Suprapubic skin (tissue), 4 donors: ENCODE results near the gene GANC.

Source experiments
- POLR2A ChIP-seq, 2 donors: fragments of 450-650 bp; IDR thresholded peaks; one replicate each; pipeline ENCODE4 v1.6.1; 2017; ENCODE audit warnings: antibody characterized with exemption in 2 of 2, mild to moderate bottlenecking in 2 of 2, moderate library complexity in 2 of 2
- POLR2AphosphoS5 ChIP-seq, 3 donors: sonication (generic); formaldehyde crosslinking; IDR thresholded peaks; one replicate each; pipeline ENCODE4 v1.6.1; 2017; ENCODE audit warnings: antibody characterized with exemption in 3 of 3
- TF ChIP-seq, protein P1 (sequence below), 2 donors: fragments of 200-600 bp in 1 of 2; fragments of 450-650 bp in 1 of 2; sonication (generic) in 1 of 2; IDR thresholded peaks; one replicate each; pipeline ENCODE4 v1.5.1; 2016 to 2019; ENCODE audit warnings: antibody characterized with exemption in 2 of 2, mild to moderate bottlenecking in 1 of 2, moderate library complexity in 1 of 2

DNA sequence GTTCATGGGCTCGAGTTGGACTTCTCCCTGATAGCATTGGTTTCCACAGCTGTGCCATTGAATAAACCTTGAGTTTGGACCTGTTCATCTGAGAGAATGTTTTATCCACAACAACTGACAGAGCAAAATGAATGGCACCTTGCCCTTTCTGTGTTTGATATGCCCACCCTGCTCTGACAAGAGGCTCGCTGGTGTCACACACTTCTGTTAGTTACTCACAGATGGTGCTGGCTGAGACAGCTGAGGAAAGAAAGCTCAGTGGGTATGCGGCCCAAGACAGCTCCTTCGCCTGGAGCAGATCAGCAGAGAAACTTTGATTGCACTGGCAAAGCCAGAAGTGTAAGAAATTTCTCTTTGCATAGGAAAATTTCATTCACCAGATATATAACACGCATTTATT is 83.8 kb downstream of the GANC start:
- TF ChIP-seq POLR2AphosphoS5 (IDR thresholded peaks at IDR 0.05) = no peak
- TF ChIP-seq, protein P1, sequence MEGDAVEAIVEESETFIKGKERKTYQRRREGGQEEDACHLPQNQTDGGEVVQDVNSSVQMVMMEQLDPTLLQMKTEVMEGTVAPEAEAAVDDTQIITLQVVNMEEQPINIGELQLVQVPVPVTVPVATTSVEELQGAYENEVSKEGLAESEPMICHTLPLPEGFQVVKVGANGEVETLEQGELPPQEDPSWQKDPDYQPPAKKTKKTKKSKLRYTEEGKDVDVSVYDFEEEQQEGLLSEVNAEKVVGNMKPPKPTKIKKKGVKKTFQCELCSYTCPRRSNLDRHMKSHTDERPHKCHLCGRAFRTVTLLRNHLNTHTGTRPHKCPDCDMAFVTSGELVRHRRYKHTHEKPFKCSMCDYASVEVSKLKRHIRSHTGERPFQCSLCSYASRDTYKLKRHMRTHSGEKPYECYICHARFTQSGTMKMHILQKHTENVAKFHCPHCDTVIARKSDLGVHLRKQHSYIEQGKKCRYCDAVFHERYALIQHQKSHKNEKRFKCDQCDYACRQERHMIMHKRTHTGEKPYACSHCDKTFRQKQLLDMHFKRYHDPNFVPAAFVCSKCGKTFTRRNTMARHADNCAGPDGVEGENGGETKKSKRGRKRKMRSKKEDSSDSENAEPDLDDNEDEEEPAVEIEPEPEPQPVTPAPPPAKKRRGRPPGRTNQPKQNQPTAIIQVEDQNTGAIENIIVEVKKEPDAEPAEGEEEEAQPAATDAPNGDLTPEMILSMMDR (IDR thresholded peaks at IDR 0.05) = no peak
- TF ChIP-seq POLR2A (IDR thresholded peaks at IDR 0.05) = no peak
